HepG2 (cell line): Measurements from ENCODE around the gene CAMK2D. TPM values are rescaled to one million over a fixed set of nuclear protein-coding genes. Genes with fewer than 3 reads are reported as not detected.

Experiments
- BRCA1 ChIP-seq: sonication (generic); formaldehyde crosslinking; IDR thresholded peaks from 2 replicates; pipeline ENCODE4 v1.4.0; 2020; ENCODE audit warnings: missing genetic modification reagents
- DNMT1 ChIP-seq: sonication (generic); formaldehyde crosslinking; IDR thresholded peaks from 2 replicates; pipeline ENCODE4 v1.5.1; 2020; ENCODE audit warnings: mild to moderate bottlenecking, missing genetic modification reagents
- DNMT3B ChIP-seq: conservative IDR thresholded peaks from 2 replicates; pipeline ENCODE4 v1.6.1; 2016; ENCODE audit warnings: missing biosample characterization, control low read depth
- HNF1B ChIP-seq: sonication (generic); formaldehyde crosslinking; IDR thresholded peaks from 2 replicates; pipeline ENCODE4 v1.5.1; 2020; ENCODE audit warnings: mild to moderate bottlenecking, moderate library complexity, missing genetic modification reagents
- ISL2 ChIP-seq: sonication (generic); formaldehyde crosslinking; IDR thresholded peaks from 2 replicates; pipeline ENCODE4 v1.5.0; 2020; ENCODE audit warnings: missing genetic modification reagents
- KDM4B ChIP-seq: sonication (generic); formaldehyde crosslinking; IDR thresholded peaks from 2 replicates; pipeline ENCODE4 v1.4.0; 2020; ENCODE audit warnings: missing genetic modification reagents
- KDM6A ChIP-seq: IDR thresholded peaks from 2 replicates; pipeline ENCODE4 v1.6.1; 2016; ENCODE audit warnings: low read depth
- MAZ ChIP-seq, 2 experiments: sonication (generic) in 1 of 2; formaldehyde crosslinking in 1 of 2; IDR thresholded peaks; 2 replicates each; pipeline versions ENCODE4 v1.5.0 to v1.6.1; 2012 to 2020; ENCODE audit warnings: low read depth in 2 of 2, mild to moderate bottlenecking in 2 of 2, borderline replicate concordance in 1 of 2, improper control_type of control experiment in 1 of 2, low read length in 1 of 2, missing genetic modification reagents in 1 of 2, moderate library complexity in 1 of 2
- MTA3 ChIP-seq: sonication (generic); formaldehyde crosslinking; IDR thresholded peaks from 2 replicates; pipeline ENCODE4 v1.4.0; 2020; ENCODE audit warnings: missing genetic modification reagents
- MYC ChIP-seq: sonication (generic); formaldehyde crosslinking; IDR thresholded peaks from 2 replicates; pipeline ENCODE4 v1.9.0; 2021; ENCODE audit warnings: missing genetic modification reagents, borderline replicate concordance
- MYPOP ChIP-seq: sonication (generic); formaldehyde crosslinking; IDR thresholded peaks from 2 replicates; pipeline ENCODE4 v1.8.1; 2023; ENCODE audit warnings: mild to moderate bottlenecking, moderate library complexity, missing genetic modification reagents
- POGZ ChIP-seq: sonication (generic); formaldehyde crosslinking; IDR thresholded peaks from 2 replicates; pipeline ENCODE4 v1.4.0; 2020; ENCODE audit warnings: mild to moderate bottlenecking, missing genetic modification reagents
- SP140L ChIP-seq: sonication (generic); formaldehyde crosslinking; IDR thresholded peaks from 2 replicates; pipeline ENCODE4 v1.4.0; 2020; ENCODE audit warnings: missing genetic modification reagents, borderline replicate concordance
- TAF1 ChIP-seq: sonication (generic); formaldehyde crosslinking; IDR thresholded peaks from 2 replicates; pipeline ENCODE4 v1.4.0; 2020; ENCODE audit warnings: missing genetic modification reagents
- TCF7 ChIP-seq: sonication (generic); IDR thresholded peaks from 2 replicates; pipeline ENCODE4 v1.6.1; 2016; ENCODE audit warnings: antibody characterized with exemption, low read depth
- ZFP36L1 ChIP-seq: sonication (generic); formaldehyde crosslinking; IDR thresholded peaks from 2 replicates; pipeline ENCODE4 v1.8.0; 2022; ENCODE audit warnings: mild to moderate bottlenecking, missing genetic modification reagents, moderate library complexity
- ZNF136 ChIP-seq: sonication (generic); formaldehyde crosslinking; IDR thresholded peaks from 2 replicates; pipeline ENCODE4 v1.8.1; 2022; ENCODE audit warnings: low read depth, mild to moderate bottlenecking, moderate library complexity, missing genetic modification reagents
- ZNF260 ChIP-seq: sonication (generic); formaldehyde crosslinking; IDR thresholded peaks from 2 replicates; pipeline ENCODE4 v1.4.0; 2020; ENCODE audit warnings: missing genetic modification reagents, low read depth, mild to moderate bottlenecking, borderline replicate concordance
- ZNF264 ChIP-seq: sonication (generic); formaldehyde crosslinking; IDR thresholded peaks from 2 replicates; pipeline ENCODE4 v1.4.0; 2020; ENCODE audit warnings: missing genetic modification reagents
- ZNF275 ChIP-seq: sonication (generic); formaldehyde crosslinking; IDR thresholded peaks from 2 replicates; pipeline ENCODE4 v1.8.0; 2022; ENCODE audit warnings: missing genetic modification reagents, mild to moderate bottlenecking, inconsistent platforms, borderline replicate concordance
- ZNF503 ChIP-seq: sonication (generic); formaldehyde crosslinking; IDR thresholded peaks from 2 replicates; pipeline ENCODE4 v1.4.0; 2020; ENCODE audit warnings: missing genetic modification reagents
- ZNF567 ChIP-seq: sonication (generic); formaldehyde crosslinking; IDR thresholded peaks from 2 replicates; pipeline ENCODE4 v1.8.1; 2023; ENCODE audit warnings: mild to moderate bottlenecking, missing genetic modification reagents, borderline replicate concordance
- polyA plus RNA-seq, 8 experiments: library from polyadenylated mRNA; depleted of rRNA in 3 of 8; stranded (reverse) in 7 of 8; unstranded in 1 of 8; fragments of >200 nt; fragmentation: Illumina TruSeq in 4 of 8; extraction: Trizol in 4 of 8; gene quantifications; 2 replicates each; pipeline versions ENCODE4 v1.2.1 to v1.2.3, GENCODE V29; 2011 to 2016; ENCODE audit warnings: low read depth in 4 of 8, missing spikeins in 1 of 8, mixed read lengths in 1 of 8; ENCODE audit not compliant: insufficient read depth in 1 of 8
- total RNA-seq, 5 experiments: library from RNA; depleted of rRNA; stranded (reverse); fragments of >200 nt; fragmentation: Illumina TruSeq; extraction: Trizol; gene quantifications; 2 replicates each; pipeline ENCODE4 v1.2.3, GENCODE V29; 2016; ENCODE audit warnings: low read depth in 1 of 5
- TF ChIP-seq, protein P1 (sequence below): IDR thresholded peaks from 2 replicates; pipeline ENCODE4 v1.6.1; 2018; ENCODE audit warnings: missing genetic modification reagents, mild to moderate bottlenecking, missing compliant biosample characterization

CAMK2D gene
- total and polyA plus RNA-seq, 2 of the 13 experiments (the other 11 are each of a cell fraction or from before 2014, with no cell fraction given): 18.0 to 65.4 TPM

DNA sequence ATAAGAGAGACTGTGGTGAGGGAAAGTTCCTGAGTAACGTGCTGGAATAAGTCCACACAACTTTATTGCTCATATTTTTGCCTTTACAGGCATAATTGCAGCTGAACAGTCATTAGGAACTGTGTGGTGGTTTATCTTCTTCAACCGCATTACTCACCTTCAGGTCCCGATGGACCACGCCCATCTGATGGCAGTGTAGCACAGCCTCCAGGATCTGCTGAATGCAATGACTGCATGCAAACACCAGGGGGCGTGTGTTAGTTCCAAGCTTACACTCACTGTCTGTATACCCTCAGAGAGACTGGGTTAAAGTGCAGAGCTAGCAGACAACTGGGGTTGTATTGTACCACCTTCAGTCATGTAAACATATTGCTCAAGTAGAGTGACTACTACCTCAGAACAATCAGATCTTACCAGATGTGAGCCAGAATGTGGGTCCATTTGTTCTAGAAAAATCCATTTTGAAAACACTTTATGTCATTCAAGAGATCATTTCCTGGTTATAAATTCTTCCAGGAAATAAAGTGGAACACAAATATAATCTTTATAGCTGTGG lies 214.0 kb downstream of the CAMK2D start (continued):
- TF ChIP-seq TAF1 (CRISPR knock-in tag) (no peak), ZNF260 (no peak), ZNF136 (CRISPR knock-in tag) (0 out of 2 replicates have a peak, but pooled peaks have one; percentile 23), ZNF567 (CRISPR knock-in tag) (no peak), ISL2 (CRISPR knock-in tag) (peak; percentile 76), POGZ (CRISPR knock-in tag) (peak; percentile 95), MYC (CRISPR knock-in tag) (no peak), BRCA1 (no peak), MYPOP (CRISPR knock-in tag) (no peak), KDM6A (CRISPR knock-in tag) (0 out of 2 replicates have a peak, but pooled peaks have one; percentile 47), SP140L (CRISPR knock-in tag) (0 out of 2 replicates have a peak, but pooled peaks have one; percentile 36), DNMT3B (peak; percentile 49; the same call in 1 of the 2 replicates), ZNF275 (no peak), DNMT1 (CRISPR knock-in tag) (no peak), MAZ (IDR thresholded peaks at IDR 0.05; ENCODE audit: borderline replicate concordance, low read depth, low read length) (0 out of 2 replicates have a peak, but pooled peaks have one; percentile 17), MAZ (CRISPR knock-in tag; IDR thresholded peaks at IDR 0.05; ENCODE audit: low read depth) (0 out of 2 replicates have a peak, but pooled peaks have one; percentile 34), ZNF503 (CRISPR knock-in tag) (peak; percentile 64; the same call in 1 of the 2 replicates), ZFP36L1 (CRISPR knock-in tag) (no peak), MTA3 (CRISPR knock-in tag) (no peak), ZNF264 (CRISPR knock-in tag) (peak; percentile 100), KDM4B (CRISPR knock-in tag) (peak; percentile 67; the same call in 1 of the 2 replicates), HNF1B (CRISPR knock-in tag) (peak; percentile 77; the same call in 1 of the 2 replicates), TCF7 (no peak)
- TF ChIP-seq, protein P1, sequence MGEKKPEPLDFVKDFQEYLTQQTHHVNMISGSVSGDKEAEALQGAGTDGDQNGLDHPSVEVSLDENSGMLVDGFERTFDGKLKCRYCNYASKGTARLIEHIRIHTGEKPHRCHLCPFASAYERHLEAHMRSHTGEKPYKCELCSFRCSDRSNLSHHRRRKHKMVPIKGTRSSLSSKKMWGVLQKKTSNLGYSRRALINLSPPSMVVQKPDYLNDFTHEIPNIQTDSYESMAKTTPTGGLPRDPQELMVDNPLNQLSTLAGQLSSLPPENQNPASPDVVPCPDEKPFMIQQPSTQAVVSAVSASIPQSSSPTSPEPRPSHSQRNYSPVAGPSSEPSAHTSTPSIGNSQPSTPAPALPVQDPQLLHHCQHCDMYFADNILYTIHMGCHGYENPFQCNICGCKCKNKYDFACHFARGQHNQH (CRISPR knock-in tag): peak; percentile 97; the same call in 1 of the 2 replicates
